ENCODE results near the gene AGBL3.

The AGBL3 gene

DNA sequence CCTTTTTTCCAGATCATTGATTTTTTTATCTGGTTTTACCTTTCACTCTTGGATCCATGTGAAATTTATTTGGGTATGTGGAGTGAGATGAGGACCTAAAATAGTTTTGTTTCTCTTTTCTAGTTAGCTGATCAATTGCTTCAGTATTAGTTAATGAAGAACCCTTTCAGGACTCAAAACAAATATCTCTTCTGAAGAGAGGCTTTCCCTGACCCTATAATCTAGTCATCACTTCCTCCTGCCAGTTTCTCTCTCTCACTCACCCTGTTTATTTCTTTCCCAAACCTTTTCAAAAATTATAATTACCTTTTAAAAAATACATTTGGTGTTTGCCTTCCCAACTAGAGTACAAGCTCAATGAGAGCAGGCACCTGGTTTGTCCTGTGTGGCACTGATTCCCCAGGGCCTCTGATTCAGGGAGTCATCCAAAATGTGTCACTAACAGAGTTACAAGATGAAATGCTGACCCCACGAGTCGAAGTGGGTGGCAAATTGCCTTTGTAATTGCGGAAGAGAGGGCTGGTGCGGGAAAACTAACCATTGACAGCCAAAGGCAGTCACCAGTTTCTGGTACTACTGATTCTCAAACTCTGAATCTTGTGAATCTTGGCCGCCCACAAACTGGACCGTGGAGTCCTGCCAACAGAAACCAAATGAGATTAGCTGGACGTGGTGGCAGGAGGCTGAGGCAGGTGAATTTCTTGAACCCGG is 163.9 kb downstream of the AGBL3 start:
- TF ChIP-seq TCF12 (IDR thresholded peaks at IDR 0.05; ENCODE audit: low read depth) (no peak), CEBPB (IDR thresholded peaks at IDR 0.05) (no peak), ZBTB7A (IDR thresholded peaks at IDR 0.05; ENCODE audit: low read depth) (no peak), CREB1 (IDR thresholded peaks at IDR 0.05; ENCODE audit: low read depth) (no peak), RAD21 (IDR thresholded peaks at IDR 0.05; ENCODE audit: low read depth) (no peak), NFIC (IDR thresholded peaks at IDR 0.05) (no peak), TAF1 (IDR thresholded peaks at IDR 0.05; ENCODE audit: low read depth) (no peak), EP300 (IDR thresholded peaks at IDR 0.05; ENCODE audit: borderline replicate concordance) (no peak), FOXM1 (IDR thresholded peaks at IDR 0.05; ENCODE audit: borderline replicate concordance, low read depth) (no peak), TEAD4 (IDR thresholded peaks at IDR 0.05) (no peak), YY1 (IDR thresholded peaks at IDR 0.05; ENCODE audit: low read depth) (no peak), EGR1 (IDR thresholded peaks at IDR 0.05) (no peak)
- TF ChIP-seq, protein P1, sequence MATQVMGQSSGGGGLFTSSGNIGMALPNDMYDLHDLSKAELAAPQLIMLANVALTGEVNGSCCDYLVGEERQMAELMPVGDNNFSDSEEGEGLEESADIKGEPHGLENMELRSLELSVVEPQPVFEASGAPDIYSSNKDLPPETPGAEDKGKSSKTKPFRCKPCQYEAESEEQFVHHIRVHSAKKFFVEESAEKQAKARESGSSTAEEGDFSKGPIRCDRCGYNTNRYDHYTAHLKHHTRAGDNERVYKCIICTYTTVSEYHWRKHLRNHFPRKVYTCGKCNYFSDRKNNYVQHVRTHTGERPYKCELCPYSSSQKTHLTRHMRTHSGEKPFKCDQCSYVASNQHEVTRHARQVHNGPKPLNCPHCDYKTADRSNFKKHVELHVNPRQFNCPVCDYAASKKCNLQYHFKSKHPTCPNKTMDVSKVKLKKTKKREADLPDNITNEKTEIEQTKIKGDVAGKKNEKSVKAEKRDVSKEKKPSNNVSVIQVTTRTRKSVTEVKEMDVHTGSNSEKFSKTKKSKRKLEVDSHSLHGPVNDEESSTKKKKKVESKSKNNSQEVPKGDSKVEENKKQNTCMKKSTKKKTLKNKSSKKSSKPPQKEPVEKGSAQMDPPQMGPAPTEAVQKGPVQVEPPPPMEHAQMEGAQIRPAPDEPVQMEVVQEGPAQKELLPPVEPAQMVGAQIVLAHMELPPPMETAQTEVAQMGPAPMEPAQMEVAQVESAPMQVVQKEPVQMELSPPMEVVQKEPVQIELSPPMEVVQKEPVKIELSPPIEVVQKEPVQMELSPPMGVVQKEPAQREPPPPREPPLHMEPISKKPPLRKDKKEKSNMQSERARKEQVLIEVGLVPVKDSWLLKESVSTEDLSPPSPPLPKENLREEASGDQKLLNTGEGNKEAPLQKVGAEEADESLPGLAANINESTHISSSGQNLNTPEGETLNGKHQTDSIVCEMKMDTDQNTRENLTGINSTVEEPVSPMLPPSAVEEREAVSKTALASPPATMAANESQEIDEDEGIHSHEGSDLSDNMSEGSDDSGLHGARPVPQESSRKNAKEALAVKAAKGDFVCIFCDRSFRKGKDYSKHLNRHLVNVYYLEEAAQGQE (IDR thresholded peaks at IDR 0.05; ENCODE audit: low read depth), result no peak
- TF ChIP-seq, protein P2, sequence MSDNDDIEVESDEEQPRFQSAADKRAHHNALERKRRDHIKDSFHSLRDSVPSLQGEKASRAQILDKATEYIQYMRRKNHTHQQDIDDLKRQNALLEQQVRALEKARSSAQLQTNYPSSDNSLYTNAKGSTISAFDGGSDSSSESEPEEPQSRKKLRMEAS (IDR thresholded peaks at IDR 0.05), result no peak
- TF ChIP-seq, protein P3, sequence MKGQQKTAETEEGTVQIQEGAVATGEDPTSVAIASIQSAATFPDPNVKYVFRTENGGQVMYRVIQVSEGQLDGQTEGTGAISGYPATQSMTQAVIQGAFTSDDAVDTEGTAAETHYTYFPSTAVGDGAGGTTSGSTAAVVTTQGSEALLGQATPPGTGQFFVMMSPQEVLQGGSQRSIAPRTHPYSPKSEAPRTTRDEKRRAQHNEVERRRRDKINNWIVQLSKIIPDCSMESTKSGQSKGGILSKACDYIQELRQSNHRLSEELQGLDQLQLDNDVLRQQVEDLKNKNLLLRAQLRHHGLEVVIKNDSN (IDR thresholded peaks at IDR 0.05), result no peak

DNA sequence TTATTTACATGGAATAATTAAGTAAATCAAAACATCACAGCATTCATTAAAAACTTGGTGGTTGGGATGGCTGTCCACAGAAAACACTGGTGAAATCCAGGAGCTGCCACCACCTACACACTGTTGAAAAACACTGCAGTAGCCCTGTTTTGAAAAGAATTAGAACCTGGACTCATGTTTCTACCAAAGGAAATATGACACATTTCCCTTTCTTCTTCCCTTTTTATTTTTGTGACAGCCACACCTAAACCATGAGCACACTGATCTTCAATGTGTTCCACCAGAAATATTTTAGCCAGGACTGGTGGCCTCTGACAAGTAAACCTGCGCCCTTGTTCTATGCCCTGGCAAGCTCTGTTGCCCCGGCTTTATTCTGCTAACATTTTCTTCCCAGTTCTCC is 164.8 kb downstream of the AGBL3 start:
- TF ChIP-seq TCF12 (IDR thresholded peaks at IDR 0.05; ENCODE audit: low read depth) (no peak), CEBPB (IDR thresholded peaks at IDR 0.05) (no peak), EP300 (IDR thresholded peaks at IDR 0.05; ENCODE audit: borderline replicate concordance) (no peak)
- TF ChIP-seq, protein P1 (IDR thresholded peaks at IDR 0.05; ENCODE audit: low read depth), result no peak

DNA sequence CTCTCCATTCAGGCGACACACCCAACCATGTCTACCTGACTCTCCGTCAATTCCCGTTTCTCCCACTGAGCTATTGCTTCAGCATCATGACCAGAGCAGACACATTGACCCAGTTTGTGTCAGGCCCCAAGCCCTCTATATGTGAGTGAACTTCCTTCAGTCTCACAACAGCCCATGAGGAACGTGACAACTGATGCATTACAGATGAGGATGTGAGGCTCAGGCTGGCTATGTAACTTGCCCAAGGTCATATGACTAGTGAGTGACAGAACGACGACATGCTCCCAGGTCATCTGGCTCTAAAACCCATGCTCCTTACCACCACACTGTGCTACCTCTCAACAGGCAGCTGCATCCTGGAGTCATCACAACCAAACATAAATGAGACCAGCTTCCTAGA is 165.2 kb downstream of the AGBL3 start:
- TF ChIP-seq TEAD4 (IDR thresholded peaks at IDR 0.05), result no peak
- no peak for TF ChIP-seq CREB1 (IDR thresholded peaks at IDR 0.05; ENCODE audit: low read depth)
- no peak for TF ChIP-seq NFIC (IDR thresholded peaks at IDR 0.05)
- TF ChIP-seq YY1 (IDR thresholded peaks at IDR 0.05; ENCODE audit: low read depth), result no peak
- TF ChIP-seq RAD21 (IDR thresholded peaks at IDR 0.05; ENCODE audit: low read depth), result no peak
- TF ChIP-seq, protein P2 (IDR thresholded peaks at IDR 0.05), result no peak
- TF ChIP-seq TCF12 (IDR thresholded peaks at IDR 0.05; ENCODE audit: low read depth), result no peak
- no peak for TF ChIP-seq ZBTB7A (IDR thresholded peaks at IDR 0.05; ENCODE audit: low read depth)
- TF ChIP-seq CEBPB (IDR thresholded peaks at IDR 0.05), result no peak
- TF ChIP-seq, protein P3 (IDR thresholded peaks at IDR 0.05), result no peak
- TF ChIP-seq FOXM1 (IDR thresholded peaks at IDR 0.05; ENCODE audit: borderline replicate concordance, low read depth), result no peak
- TF ChIP-seq, protein P1 (IDR thresholded peaks at IDR 0.05; ENCODE audit: low read depth), result no peak
- no peak for TF ChIP-seq EGR1 (IDR thresholded peaks at IDR 0.05)
- no peak for TF ChIP-seq TAF1 (IDR thresholded peaks at IDR 0.05; ENCODE audit: low read depth)
- no peak for TF ChIP-seq EP300 (IDR thresholded peaks at IDR 0.05; ENCODE audit: borderline replicate concordance)

DNA sequence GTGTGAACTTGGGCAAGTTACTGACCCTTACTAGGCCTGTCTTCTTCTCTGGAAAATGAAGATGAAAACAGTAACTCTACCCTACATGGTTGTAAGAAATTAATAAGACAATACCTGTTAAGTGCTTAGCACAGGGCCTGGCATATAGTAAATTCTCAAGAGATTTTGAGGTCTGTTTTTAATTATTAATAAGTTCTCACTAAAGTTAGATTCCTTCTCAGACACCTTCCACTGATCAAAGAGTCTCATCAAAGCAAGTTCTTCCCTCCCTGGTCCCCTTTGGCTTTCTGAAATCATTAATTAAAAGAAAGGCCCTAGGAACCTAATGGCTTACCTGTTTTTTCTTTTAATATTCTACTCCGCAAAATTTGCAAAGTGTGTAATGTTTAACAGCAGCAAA is 166.1 kb downstream of the AGBL3 start:
- TF ChIP-seq, protein P3 (IDR thresholded peaks at IDR 0.05), result no peak
- TF ChIP-seq CREB1 (IDR thresholded peaks at IDR 0.05; ENCODE audit: low read depth), result no peak
- TF ChIP-seq TCF12 (IDR thresholded peaks at IDR 0.05; ENCODE audit: low read depth), result no peak
- no peak for TF ChIP-seq ZBTB7A (IDR thresholded peaks at IDR 0.05; ENCODE audit: low read depth)
- no peak for TF ChIP-seq EGR1 (IDR thresholded peaks at IDR 0.05)
- TF ChIP-seq FOXM1 (IDR thresholded peaks at IDR 0.05; ENCODE audit: borderline replicate concordance, low read depth), result no peak
- TF ChIP-seq, protein P2 (IDR thresholded peaks at IDR 0.05), result no peak
- TF ChIP-seq RAD21 (IDR thresholded peaks at IDR 0.05; ENCODE audit: low read depth), result no peak
- TF ChIP-seq TAF1 (IDR thresholded peaks at IDR 0.05; ENCODE audit: low read depth), result no peak
- TF ChIP-seq, protein P1 (IDR thresholded peaks at IDR 0.05; ENCODE audit: low read depth), result no peak
- TF ChIP-seq EP300 (IDR thresholded peaks at IDR 0.05; ENCODE audit: borderline replicate concordance), result no peak
- no peak for TF ChIP-seq YY1 (IDR thresholded peaks at IDR 0.05; ENCODE audit: low read depth)
- TF ChIP-seq NFIC (IDR thresholded peaks at IDR 0.05), result no peak

All from Ishikawa (cell line).